ENCODE data around the gene GMIP.

The GMIP gene

DNA sequence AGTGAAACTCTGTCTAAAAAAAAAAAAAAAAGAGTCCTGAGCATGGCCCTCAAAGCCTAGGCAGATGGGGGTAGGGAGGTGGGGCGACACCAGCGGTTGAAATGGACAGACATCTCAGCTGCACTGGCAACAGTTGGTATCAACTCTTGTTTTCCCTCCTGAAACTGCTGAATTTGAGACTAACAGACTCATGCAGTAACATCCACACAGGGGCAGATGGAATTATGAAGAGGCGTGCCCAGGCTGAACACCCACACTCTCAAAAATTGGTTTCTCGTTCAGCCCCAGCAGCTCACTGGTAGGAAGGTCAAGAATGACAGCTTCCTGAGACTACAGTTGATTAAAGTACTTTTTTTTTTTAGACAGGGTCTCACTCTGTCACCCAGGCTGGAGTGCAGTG, 49.1 kb downstream of the GMIP start:
- no peak for DNase-seq (ENCODE audit: low read depth)
- H3K4me3 ChIP-seq (ENCODE audit: control insufficient read depth, low read depth, low read length): no peak overlapping the region
- TF ChIP-seq, protein P1, sequence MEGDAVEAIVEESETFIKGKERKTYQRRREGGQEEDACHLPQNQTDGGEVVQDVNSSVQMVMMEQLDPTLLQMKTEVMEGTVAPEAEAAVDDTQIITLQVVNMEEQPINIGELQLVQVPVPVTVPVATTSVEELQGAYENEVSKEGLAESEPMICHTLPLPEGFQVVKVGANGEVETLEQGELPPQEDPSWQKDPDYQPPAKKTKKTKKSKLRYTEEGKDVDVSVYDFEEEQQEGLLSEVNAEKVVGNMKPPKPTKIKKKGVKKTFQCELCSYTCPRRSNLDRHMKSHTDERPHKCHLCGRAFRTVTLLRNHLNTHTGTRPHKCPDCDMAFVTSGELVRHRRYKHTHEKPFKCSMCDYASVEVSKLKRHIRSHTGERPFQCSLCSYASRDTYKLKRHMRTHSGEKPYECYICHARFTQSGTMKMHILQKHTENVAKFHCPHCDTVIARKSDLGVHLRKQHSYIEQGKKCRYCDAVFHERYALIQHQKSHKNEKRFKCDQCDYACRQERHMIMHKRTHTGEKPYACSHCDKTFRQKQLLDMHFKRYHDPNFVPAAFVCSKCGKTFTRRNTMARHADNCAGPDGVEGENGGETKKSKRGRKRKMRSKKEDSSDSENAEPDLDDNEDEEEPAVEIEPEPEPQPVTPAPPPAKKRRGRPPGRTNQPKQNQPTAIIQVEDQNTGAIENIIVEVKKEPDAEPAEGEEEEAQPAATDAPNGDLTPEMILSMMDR (conservative IDR thresholded peaks at IDR 0.05; ENCODE audit: control insufficient read depth, insufficient read depth, low read depth, low read length): no peak

DNA sequence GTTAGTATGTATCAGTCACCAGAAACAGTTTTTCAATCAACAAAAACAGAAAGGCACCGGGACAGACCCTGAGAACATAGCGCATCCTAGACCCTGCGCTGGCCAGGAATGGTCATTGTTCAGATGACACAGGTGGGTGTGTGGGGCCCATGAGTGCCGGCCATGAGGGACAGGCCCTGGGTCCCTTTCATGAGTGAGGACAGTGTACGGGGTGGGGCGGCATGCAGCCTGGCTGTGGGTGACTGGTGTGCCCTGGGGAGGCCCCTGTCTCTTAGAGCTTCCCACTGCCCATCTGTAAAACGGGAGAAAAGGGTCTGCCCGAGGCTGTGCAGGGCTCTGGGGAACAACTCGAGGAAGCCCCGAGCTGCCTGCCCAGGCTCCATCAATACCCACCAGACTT, 50.8 kb downstream of the GMIP start:
- no peak for DNase-seq (ENCODE audit: low read depth)
- TF ChIP-seq, protein P1 (conservative IDR thresholded peaks at IDR 0.05; ENCODE audit: control insufficient read depth, insufficient read depth, low read depth, low read length): no peak
- H3K4me3 ChIP-seq (ENCODE audit: control insufficient read depth, low read depth, low read length): no peak overlapping the region

DNA sequence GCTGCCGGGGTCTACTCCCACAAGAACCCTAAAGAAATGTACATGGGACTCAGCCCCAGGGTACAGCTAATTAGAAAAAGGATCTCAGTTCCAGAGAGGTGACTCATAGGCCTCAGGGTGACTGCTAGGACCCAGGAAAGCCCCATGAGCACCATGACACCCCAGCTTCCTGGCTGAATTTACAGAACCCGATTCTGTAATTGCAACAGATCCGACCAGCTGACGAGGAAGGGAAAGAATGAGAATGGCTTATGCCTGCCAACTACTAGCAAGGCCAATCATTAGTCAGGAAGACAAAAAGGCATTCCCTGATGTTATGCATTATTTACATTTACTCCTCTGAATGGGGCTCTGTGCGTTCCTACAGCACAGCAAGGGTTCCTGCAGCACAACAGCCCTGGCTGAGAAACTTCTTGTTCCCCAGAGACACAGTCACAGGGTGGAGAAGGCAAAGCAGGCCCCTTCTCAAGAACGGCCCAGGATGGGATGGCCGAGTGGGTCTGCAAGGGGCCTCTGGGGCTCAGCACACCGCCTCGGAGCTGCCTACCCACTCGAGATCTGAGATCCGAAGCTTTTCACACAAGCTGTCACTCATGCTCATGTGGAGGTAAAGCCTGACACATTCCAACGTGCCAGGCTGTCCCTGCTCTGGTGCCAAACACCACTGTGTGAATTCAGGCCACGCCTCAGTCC, 52.2 kb downstream of the GMIP start:
- TF ChIP-seq, protein P1 (conservative IDR thresholded peaks at IDR 0.05; ENCODE audit: control insufficient read depth, insufficient read depth, low read depth, low read length): no peak
- H3K4me3 ChIP-seq (ENCODE audit: control insufficient read depth, low read depth, low read length): no peak overlapping the region
- peak; percentile 98 for DNase-seq (ENCODE audit: low read depth)

DNA sequence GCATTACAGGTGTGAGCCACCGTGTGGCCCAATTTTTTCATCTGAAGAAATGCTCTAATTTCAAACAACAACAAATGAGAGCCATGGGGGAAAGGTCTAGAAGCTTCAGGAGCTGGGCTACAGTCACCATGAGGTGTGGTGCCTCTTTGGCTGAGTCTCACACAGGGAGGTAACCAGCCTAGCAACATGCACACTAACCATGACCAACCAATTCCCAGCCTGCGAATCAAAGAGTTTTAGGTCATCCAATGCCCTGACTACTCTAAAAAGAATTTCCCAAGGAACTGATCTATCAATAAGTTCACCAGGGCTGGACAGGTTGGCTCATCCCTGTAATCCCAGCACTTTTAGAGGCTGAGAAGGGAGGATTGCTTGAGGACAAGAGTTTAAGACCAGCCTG, 54.9 kb downstream of the GMIP start:
- no peak overlapping the region for H3K4me3 ChIP-seq (ENCODE audit: control insufficient read depth, low read depth, low read length)
- TF ChIP-seq, protein P1 (conservative IDR thresholded peaks at IDR 0.05; ENCODE audit: control insufficient read depth, insufficient read depth, low read depth, low read length): no peak
- peak; percentile 62 for DNase-seq (ENCODE audit: low read depth)

DNA sequence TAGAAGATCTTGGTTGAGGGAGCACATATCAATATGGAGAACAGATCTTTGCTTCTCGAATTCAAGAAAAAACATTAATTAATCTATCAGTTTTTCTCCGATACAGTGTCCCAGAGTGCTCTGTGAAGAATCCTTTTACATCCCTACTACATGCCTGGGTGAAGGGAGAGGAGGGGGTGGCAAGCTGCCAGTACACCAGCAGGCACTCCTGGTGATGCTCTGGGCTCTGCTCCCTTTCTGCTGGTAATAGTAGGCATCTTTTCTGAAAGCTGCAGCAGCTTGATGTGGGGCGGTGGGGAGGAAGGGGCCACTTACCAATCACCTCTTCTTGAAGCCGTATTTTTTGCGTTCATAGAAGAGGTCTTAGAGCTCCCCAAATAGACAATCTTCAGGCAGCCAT, 55.7 kb downstream of the GMIP start:
- DNase-seq (ENCODE audit: low read depth): no peak
- TF ChIP-seq, protein P1 (conservative IDR thresholded peaks at IDR 0.05; ENCODE audit: control insufficient read depth, insufficient read depth, low read depth, low read length): no peak
- no peak overlapping the region for H3K4me3 ChIP-seq (ENCODE audit: control insufficient read depth, low read depth, low read length)

DNA sequence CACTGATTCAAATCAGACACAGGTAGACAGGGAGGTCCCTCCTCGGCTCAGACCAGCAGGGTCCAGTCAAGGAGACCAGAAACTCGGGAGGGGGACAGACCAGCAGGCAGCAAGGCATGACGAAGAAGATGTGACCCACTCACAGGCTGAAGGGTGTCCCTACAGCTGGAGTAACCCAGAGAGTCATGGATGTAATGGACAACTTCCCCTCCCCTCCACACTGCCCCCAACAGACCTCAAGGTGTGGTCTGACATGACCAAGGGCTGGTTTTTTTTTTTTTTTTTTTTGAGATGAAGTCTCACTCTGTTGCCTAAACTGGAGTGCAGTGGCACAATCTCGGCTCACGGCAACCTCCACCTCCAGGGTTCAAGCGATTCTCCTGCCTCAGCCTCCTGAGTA, 59.1 kb downstream of the GMIP start:
- DNase-seq (ENCODE audit: low read depth): no peak
- TF ChIP-seq, protein P1 (conservative IDR thresholded peaks at IDR 0.05; ENCODE audit: control insufficient read depth, insufficient read depth, low read depth, low read length): no peak
- H3K4me3 ChIP-seq (ENCODE audit: control insufficient read depth, low read depth, low read length): no peak overlapping the region

DNA sequence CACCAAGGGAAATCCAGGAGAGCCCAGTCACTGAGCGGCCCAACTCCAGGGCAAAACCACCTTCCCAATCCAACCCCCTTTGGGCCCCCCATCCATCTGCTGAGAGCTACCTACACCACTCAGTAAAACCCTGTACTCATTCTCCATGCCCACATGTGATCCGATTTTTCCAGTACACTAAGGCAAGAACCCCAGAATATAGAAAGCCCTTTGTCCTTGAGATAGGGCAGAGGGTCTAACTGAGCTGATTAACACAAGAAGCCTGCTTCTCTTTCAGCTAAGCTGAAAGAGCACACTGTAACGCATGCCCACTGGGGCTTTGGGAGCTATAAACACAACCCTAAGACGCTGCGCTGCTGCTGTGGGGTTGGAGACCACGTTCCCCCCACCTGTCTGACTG, 61.0 kb downstream of the GMIP start:
- TF ChIP-seq, protein P1 (conservative IDR thresholded peaks at IDR 0.05; ENCODE audit: control insufficient read depth, insufficient read depth, low read depth, low read length): no peak
- no peak for DNase-seq (ENCODE audit: low read depth)
- H3K4me3 ChIP-seq (ENCODE audit: control insufficient read depth, low read depth, low read length): no peak overlapping the region
